Stomach (tissue), 4 donors: ENCODE measurements around the gene ARAP2.

Experiments
- POLR2A ChIP-seq, 4 donors: fragments of 450-650 bp; IDR thresholded peaks; one replicate each; pipeline ENCODE4 v1.6.1; 2016; ENCODE audit warnings: antibody characterized with exemption in 4 of 4, control low read depth in 2 of 4, mild to moderate bottlenecking in 1 of 4, moderate library complexity in 1 of 4
- POLR2AphosphoS5 ChIP-seq, 3 donors: sonication (generic); formaldehyde crosslinking; IDR thresholded peaks; one replicate each; pipeline ENCODE4 v1.6.1; 2016; ENCODE audit warnings: antibody characterized with exemption in 3 of 3
- TF ChIP-seq, protein P1 (sequence below), 7 experiments: fragments of 450-650 bp in 4 of 7; fragments of 200-600 bp in 3 of 7; sonication (generic) in 3 of 7; IDR thresholded peaks; one replicate each; pipeline ENCODE4 v1.5.1; 2016 to 2019; ENCODE audit warnings: antibody characterized with exemption in 7 of 7, control low read depth in 2 of 7, mild to moderate bottlenecking in 1 of 7

GRCh38 chr4:36274158-36274557 lies 29.8 kb upstream of the ARAP2 start:
- TF ChIP-seq, protein P1, sequence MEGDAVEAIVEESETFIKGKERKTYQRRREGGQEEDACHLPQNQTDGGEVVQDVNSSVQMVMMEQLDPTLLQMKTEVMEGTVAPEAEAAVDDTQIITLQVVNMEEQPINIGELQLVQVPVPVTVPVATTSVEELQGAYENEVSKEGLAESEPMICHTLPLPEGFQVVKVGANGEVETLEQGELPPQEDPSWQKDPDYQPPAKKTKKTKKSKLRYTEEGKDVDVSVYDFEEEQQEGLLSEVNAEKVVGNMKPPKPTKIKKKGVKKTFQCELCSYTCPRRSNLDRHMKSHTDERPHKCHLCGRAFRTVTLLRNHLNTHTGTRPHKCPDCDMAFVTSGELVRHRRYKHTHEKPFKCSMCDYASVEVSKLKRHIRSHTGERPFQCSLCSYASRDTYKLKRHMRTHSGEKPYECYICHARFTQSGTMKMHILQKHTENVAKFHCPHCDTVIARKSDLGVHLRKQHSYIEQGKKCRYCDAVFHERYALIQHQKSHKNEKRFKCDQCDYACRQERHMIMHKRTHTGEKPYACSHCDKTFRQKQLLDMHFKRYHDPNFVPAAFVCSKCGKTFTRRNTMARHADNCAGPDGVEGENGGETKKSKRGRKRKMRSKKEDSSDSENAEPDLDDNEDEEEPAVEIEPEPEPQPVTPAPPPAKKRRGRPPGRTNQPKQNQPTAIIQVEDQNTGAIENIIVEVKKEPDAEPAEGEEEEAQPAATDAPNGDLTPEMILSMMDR (IDR thresholded peaks at IDR 0.05), result no peak
- TF ChIP-seq POLR2AphosphoS5 (IDR thresholded peaks at IDR 0.05) (no peak), POLR2A (IDR thresholded peaks at IDR 0.05) (no peak)
